ENCODE data around the gene KANSL1.
"Not testable (repeated sequence)": the region's sequence is repeated elsewhere in the genome, so short reads cannot be mapped to it uniquely, and the experiment has no call there.

Gene KANSL1

GRCh38 chr17:46120537-46120936, 72.7 kb downstream of the KANSL1 start:
- H3K4me3 ChIP-seq (replicated peaks; ENCODE audit: low read depth, low read length): no peak overlapping the region
- DNase-seq (ENCODE audit: low read depth): no peak
- TF ChIP-seq, protein P1, sequence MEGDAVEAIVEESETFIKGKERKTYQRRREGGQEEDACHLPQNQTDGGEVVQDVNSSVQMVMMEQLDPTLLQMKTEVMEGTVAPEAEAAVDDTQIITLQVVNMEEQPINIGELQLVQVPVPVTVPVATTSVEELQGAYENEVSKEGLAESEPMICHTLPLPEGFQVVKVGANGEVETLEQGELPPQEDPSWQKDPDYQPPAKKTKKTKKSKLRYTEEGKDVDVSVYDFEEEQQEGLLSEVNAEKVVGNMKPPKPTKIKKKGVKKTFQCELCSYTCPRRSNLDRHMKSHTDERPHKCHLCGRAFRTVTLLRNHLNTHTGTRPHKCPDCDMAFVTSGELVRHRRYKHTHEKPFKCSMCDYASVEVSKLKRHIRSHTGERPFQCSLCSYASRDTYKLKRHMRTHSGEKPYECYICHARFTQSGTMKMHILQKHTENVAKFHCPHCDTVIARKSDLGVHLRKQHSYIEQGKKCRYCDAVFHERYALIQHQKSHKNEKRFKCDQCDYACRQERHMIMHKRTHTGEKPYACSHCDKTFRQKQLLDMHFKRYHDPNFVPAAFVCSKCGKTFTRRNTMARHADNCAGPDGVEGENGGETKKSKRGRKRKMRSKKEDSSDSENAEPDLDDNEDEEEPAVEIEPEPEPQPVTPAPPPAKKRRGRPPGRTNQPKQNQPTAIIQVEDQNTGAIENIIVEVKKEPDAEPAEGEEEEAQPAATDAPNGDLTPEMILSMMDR (IDR thresholded peaks at IDR 0.05; ENCODE audit: low read length, missing control alignments): no peak

- no peak overlapping the region for H3K4me3 ChIP-seq (replicated peaks; ENCODE audit: low read depth, low read length)
- DNase-seq (ENCODE audit: low read depth): no peak
- TF ChIP-seq, protein P1 (IDR thresholded peaks at IDR 0.05; ENCODE audit: low read length, missing control alignments): no peak
Measured at GRCh38 chr17:46120078-46120477, 73.2 kb downstream of the KANSL1 start.

DNA sequence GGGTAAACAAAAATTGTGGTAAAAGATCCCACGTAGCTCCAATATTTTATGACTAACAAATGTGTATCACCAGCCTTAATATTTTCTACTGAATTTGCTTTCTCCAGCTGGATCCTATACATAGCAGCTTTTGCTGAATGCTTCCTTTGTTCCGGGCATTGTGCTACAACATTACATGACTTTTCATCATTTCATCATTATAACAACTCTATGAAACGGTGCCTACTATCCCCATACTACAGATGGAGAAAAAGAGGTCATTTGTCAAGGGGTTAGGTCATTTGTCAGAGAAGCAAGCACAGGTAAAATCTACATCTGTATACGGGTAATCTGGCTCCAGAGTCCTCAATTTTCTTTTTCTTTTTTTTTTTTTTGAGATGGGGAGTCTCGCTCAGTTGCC, 74.3 kb downstream of the KANSL1 start:
- no peak overlapping the region for H3K4me3 ChIP-seq (replicated peaks; ENCODE audit: low read depth, low read length)
- TF ChIP-seq, protein P1 (IDR thresholded peaks at IDR 0.05; ENCODE audit: low read length, missing control alignments): no peak

DNA sequence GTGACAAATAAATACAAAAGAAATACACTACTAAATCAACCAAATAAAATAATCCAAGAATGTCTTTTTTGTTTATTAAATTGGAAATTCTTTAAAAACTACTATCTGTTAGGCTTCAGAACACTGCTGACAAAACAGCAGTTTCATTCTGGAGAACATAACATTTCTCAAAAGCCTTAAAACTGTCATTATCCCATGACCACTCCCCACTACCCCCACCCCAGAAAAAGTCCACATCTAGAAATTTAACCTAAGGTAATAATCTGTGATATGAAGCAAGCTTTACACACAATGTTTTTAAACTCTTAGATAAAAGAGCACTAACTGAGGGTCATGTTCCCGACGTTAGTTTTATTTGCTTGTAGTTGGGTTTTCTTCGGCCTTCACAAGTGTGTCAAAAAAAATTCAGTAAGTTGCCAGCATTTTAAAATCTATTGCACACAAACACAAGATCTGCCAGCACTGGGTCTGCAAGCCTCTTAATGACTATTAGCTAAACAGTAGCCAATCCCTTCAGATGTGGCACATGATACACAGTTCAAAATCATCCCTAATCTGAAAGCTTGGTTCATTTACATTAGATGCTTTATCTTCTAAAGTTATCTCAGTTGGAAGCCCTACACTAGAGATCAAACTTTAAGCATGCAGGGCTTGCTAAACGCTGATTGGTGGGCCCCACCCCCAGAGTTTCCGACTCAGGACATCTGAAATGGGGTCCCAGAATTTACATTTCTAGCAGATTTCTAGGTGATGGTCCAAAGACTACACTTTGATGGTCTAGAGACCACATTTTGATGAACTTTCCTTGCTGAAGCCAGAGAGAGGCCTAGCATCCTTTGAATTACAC, 75.2 kb downstream of the KANSL1 start:
- TF ChIP-seq, protein P1 (IDR thresholded peaks at IDR 0.05; ENCODE audit: low read length, missing control alignments): no peak
- no peak overlapping the region for H3K4me3 ChIP-seq (replicated peaks; ENCODE audit: low read depth, low read length)
- no peak for DNase-seq (ENCODE audit: low read depth)

More for the DNA sequence above, 74.3 kb downstream of the KANSL1 start:
- DNase-seq (ENCODE audit: low read depth): no peak

- no peak overlapping the region for H3K4me3 ChIP-seq (replicated peaks; ENCODE audit: low read depth, low read length)
- TF ChIP-seq, protein P1 (IDR thresholded peaks at IDR 0.05; ENCODE audit: low read length, missing control alignments): no peak
- DNase-seq (ENCODE audit: low read depth): no peak
Measured at GRCh38 chr17:46117117-46117516, 76.1 kb downstream of the KANSL1 start.

DNA sequence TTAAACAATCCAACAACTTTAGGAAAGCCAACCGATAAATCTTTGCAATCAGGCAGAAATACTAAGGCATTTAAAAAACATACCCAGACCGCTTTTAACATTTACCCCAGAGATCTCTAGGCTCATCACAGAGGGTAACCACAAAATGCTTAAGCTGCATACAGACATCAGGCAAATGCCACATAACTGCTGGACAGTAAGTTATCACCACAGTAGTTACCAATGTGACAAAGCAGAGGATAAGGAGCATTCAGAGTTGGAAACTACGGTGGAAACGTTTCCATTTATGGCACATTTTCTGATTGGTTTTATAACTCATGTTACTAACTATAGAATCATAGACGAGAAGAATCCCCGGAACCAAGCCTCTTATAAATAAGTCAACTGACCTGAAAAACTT, 77.5 kb downstream of the KANSL1 start:
- DNase-seq (ENCODE audit: low read depth): no peak
- H3K4me3 ChIP-seq (replicated peaks; ENCODE audit: low read depth, low read length): no peak overlapping the region
- TF ChIP-seq, protein P1 (IDR thresholded peaks at IDR 0.05; ENCODE audit: low read length, missing control alignments): no peak

GRCh38 chr17:46111236-46111635, 82.0 kb downstream of the KANSL1 start:
- H3K4me3 ChIP-seq (replicated peaks; ENCODE audit: low read depth, low read length); DNase-seq (ENCODE audit: low read depth): not testable (repeated sequence)
